HG02981 (cell line): ENCODE measurements around the gene TNNC1.

Experiments
- ATAC-seq: cut with Tn5 transposase; IDR thresholded peaks from one replicate; pipeline ENCODE4 v1.9.1; 2021; ENCODE audit warnings: mild to moderate bottlenecking, moderate library complexity; ENCODE audit not compliant: unreplicated experiment

Gene TNNC1

DNA sequence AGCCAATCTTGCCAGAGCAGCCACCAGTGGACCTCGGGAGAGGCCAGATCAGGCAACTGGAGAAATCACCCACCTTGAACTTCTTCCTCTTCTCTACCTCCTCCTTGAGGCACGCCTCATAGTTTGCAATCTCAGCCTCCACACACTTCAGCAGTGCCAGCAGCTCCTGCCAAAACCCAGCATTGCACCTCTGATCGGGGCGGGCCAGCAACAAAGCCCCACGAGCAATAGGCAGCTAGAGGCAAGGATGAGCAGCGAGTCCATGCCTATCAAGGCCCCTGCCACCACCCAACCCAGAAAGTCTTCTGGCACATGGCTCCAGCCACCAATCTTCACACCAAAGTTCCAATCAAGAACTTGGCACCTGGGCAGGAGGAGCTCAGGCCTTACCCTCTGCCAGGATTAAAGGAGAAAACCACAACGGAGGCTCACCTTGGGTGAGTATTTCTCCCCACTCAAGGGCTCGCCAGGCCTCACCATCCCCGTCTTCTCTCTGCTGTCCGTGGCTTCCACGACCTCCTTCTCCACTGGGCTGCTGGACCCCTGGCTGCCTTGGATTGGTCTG is 51.1 kb downstream of the TNNC1 start:
- ATAC-seq = no peak

DNA sequence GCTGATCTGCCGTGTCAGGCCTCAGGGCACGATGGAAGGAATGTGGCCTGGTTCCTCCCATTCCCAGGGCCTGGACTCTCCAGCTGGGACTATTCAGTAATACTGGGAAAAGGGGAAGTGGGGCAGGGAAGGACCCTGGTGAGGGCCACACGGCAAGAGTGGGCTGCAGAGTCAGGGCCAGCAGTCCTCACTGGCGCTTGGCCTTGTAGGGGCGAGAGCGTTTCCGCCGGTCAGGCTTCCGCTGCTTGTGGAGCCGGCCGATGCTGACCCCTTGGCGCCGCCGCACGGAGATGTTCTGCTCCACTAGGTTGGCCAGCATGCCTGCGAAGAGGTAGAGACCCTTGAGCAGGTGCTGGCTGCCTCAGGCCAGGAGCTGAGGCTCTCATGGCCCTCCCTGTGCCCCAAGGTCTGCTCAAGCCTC is 51.7 kb downstream of the TNNC1 start:
- no peak for ATAC-seq

DNA sequence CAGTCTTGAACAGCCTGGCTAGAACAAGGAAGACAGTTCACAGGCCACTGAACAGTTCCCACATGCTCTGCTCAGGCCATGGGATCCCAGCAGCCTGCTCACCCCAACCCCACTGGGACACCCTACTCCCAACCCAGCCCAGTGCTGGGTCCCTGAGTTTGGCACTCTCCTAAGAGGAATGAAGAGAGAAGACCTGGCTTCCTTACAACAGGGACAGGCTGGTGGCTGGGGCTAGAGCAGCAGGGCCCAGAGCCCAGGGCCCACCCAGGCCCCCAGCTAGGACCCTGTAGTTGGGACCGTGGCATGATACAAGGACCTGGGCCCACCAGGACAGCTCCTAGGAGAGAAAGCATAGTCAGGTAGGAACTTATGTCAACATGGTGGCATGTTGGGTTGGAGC is 52.3 kb downstream of the TNNC1 start:
- no peak for ATAC-seq
